ENCODE results near the gene CDKL2. TPM values are rescaled to one million over a fixed set of nuclear protein-coding genes. Genes with fewer than 3 reads are reported as not detected.

Gene CDKL2
- total RNA-seq, 1 experiment from 2014 or later, result 1.5 TPM

GRCh38 chr4:75633846-75634245, 3.5 kb upstream of the CDKL2 start:
- no peak for TF ChIP-seq CTCF (conservative IDR thresholded peaks at IDR 0.05)
- no CpG with 5 or more reads among the region's 2 CpGs for WGBS (ENCODE audit: extremely low coverage, insufficient read length, low lambda C conversion rate)
- H3K23me2 ChIP-seq (ENCODE audit: insufficient read length, low read depth, low read length, poor library complexity, severe bottlenecking), result peaks cover 7% of the 10 kb centered on the region
- H3K4me2 ChIP-seq (ENCODE audit: insufficient read depth, insufficient read length, low read length), result no peak overlapping the region
- no peak overlapping the region for H3K9ac ChIP-seq (ENCODE audit: extremely low read depth, insufficient read length, low read length)
- no peak overlapping the region for H4K91ac ChIP-seq (ENCODE audit: insufficient read length, low read depth, low read length)
- no peak overlapping the region for H2BK20ac ChIP-seq (ENCODE audit: low read depth, low read length, poor library complexity, severe bottlenecking)
- no peak overlapping the region for H2AK5ac ChIP-seq (ENCODE audit: insufficient read length, low read length)
- no peak for DNase-seq
- no peak overlapping the region for H4K8ac ChIP-seq (replicated peaks; ENCODE audit: insufficient read length, low read depth, low read length)
- no peak overlapping the region for H2AFZ ChIP-seq (ENCODE audit: low read length)
- H3T11ph ChIP-seq (ENCODE audit: low read length), result no peak overlapping the region
- H3K56ac ChIP-seq (ENCODE audit: insufficient read length, low read depth, low read length), result no peak overlapping the region
- H3K23ac ChIP-seq (ENCODE audit: insufficient read length, low read depth, low read length), result no peak overlapping the region
- H3K9me3 ChIP-seq (ENCODE audit: control insufficient read depth, low read depth, low read length), result no peaks in the 10 kb centered on the region
- H3K27me3 ChIP-seq (ENCODE audit: insufficient read depth, low read length), result no peaks in the 10 kb centered on the region
- H4K20me1 ChIP-seq (ENCODE audit: control insufficient read depth, insufficient read depth, insufficient read length), result no peaks in the 10 kb centered on the region
- H2BK12ac ChIP-seq (ENCODE audit: insufficient read length, low read depth, low read length), result no peak overlapping the region
- Mint-ChIP-seq H3K27ac (no peak overlapping the region), H3K27me3 (ENCODE audit: low read depth) (peaks cover 9% of the 10 kb centered on the region), H3K4me1 (peaks cover 5 to 7% of the 10 kb centered on the region in 2 experiments), H3K36me3 (ENCODE audit: insufficient read depth in 1 of 3, low read depth in 3 of 3) (no peaks in the 10 kb centered on the region), H3K4me3 (no peak overlapping the region), H3K9me3 (no peaks in the 10 kb centered on the region)
- no peaks in the 10 kb centered on the region for H3K79me1 ChIP-seq (ENCODE audit: insufficient read depth, low read depth, low read length, poor library complexity, severe bottlenecking)
- H3K14ac ChIP-seq (ENCODE audit: insufficient read depth, low read length), result no peak overlapping the region
- H3K27ac ChIP-seq (ENCODE audit: insufficient read length, low read depth, low read length), result no peak overlapping the region
- H2BK5ac ChIP-seq (ENCODE audit: insufficient read length, low read length), result no peak overlapping the region
- no peak overlapping the region for H3K18ac ChIP-seq (ENCODE audit: insufficient read length, low read depth, low read length)
- H2BK120ac ChIP-seq (ENCODE audit: low read depth, low read length, poor library complexity, severe bottlenecking), result no peak overlapping the region
- H3K79me2 ChIP-seq (ENCODE audit: insufficient read depth, low read length), result no peaks in the 10 kb centered on the region
- H4K5ac ChIP-seq (ENCODE audit: insufficient read length, low read depth, low read length), result no peak overlapping the region
- no peak overlapping the region for H2BK15ac ChIP-seq (ENCODE audit: low read depth, low read length)
- no peak overlapping the region for H3K4ac ChIP-seq (ENCODE audit: low read depth, low read length)
- H3K4me1 ChIP-seq (ENCODE audit: insufficient read depth, low read length), result peaks cover 2% of the 10 kb centered on the region; the same call in 1 of the 2 replicates

All from H9 (cell line).